Natural killer cell (primary cell): ENCODE data around the gene CPNE8. TPM values are rescaled to one million over a fixed set of nuclear protein-coding genes. Genes with fewer than 3 reads are reported as not detected.
"Not testable (repeated sequence)": the region's sequence is repeated elsewhere in the genome, so short reads cannot be mapped to it uniquely, and the experiment has no call there.

Experiments
- ATAC-seq, 3 donors: fragments of 150-1000 bp in 2 of 3; fragments of 200-7000 bp in 1 of 3; cut with Tn5 transposase; 1 replicate in 1 of 3; 2 replicates in 2 of 3; pipeline ENCODE4 v1.10.0; 2021; ENCODE audit warnings: mild to moderate bottlenecking in 2 of 3, moderate library complexity in 2 of 3
- DNase-seq, 2 donors: peaks; one replicate each; pipeline versions ENCODE4 v3.0.0 to v3.0.0-alpha.2; 2013 to 2021; ENCODE audit warnings: mixed read lengths in 1 of 2
- H3K27ac ChIP-seq: one replicate; pipeline ENCODE4 v1.5.1; 2013; ENCODE audit warnings: mild to moderate bottlenecking, low read length
- H3K27me3 ChIP-seq: one replicate; pipeline ENCODE4 v1.6.1; 2013; ENCODE audit warnings: low read length; ENCODE audit not compliant: control insufficient read depth, insufficient read depth
- H3K36me3 ChIP-seq: one replicate; pipeline ENCODE4 v1.6.1; 2013; ENCODE audit warnings: low read length; ENCODE audit not compliant: control insufficient read depth, insufficient read depth
- H3K4me1 ChIP-seq: one replicate; pipeline ENCODE4 v1.6.1; 2013; ENCODE audit warnings: low read length; ENCODE audit not compliant: control insufficient read depth, insufficient read depth
- H3K4me3 ChIP-seq: one replicate; pipeline ENCODE4 v1.5.1; 2013; ENCODE audit warnings: low read length
- H3K9me3 ChIP-seq: one replicate; pipeline ENCODE4 v1.6.1; 2013; ENCODE audit warnings: low read length; ENCODE audit not compliant: control insufficient read depth, insufficient read depth
- H3K27ac Mint-ChIP-seq, 2 donors: one replicate each; pipeline ENCODE4 v1.8.0; 2022; ENCODE audit warnings: mild to moderate bottlenecking in 2 of 2, mixed read lengths in 2 of 2, moderate library complexity in 1 of 2
- H3K27me3 Mint-ChIP-seq, 2 donors: one replicate each; pipeline ENCODE4 v1.8.0; 2022; ENCODE audit warnings: low read depth in 2 of 2, mixed read lengths in 2 of 2
- H3K36me3 Mint-ChIP-seq: one replicate; pipeline ENCODE4 v1.8.0; 2022; ENCODE audit warnings: mixed read lengths
- H3K4me1 Mint-ChIP-seq, 2 donors: one replicate each; pipeline ENCODE4 v1.8.0; 2022; ENCODE audit warnings: mixed read lengths in 2 of 2
- H3K4me3 Mint-ChIP-seq: one replicate; pipeline ENCODE4 v1.8.0; 2022; ENCODE audit warnings: mild to moderate bottlenecking, moderate library complexity, mixed read lengths
- H3K9me3 Mint-ChIP-seq, 2 donors: one replicate each; pipeline ENCODE4 v1.8.0; 2022; ENCODE audit warnings: mixed read lengths in 2 of 2
- CTCF ChIP-seq: fragments of 200-600 bp; IDR thresholded peaks from one replicate; pipeline ENCODE4 v1.8.0; 2022; ENCODE audit warnings: antibody characterized with exemption
- WGBS: methylation state at CpG from one replicate; pipeline ENCODE4 v1.1.7; 2013; ENCODE audit warnings: missing lambda C conversion rate; ENCODE audit not compliant: insufficient coverage; 5-methylcytosine and 5-hydroxymethylcytosine counted together
- intact Hi-C: fragments of 100-400 bp; cut with micrococcal nuclease; formaldehyde crosslinking; loops from one replicate; pipeline ENCODE4 v1.14.2; 2022
- total RNA-seq, 4 donors: library from RNA; stranded (reverse); fragments of 120-200 nt in 1 of 4; gene quantifications; one replicate each; pipeline versions ENCODE4 v1.2.3 to v1.2.4, GENCODE V29; 2013 to 2022

CPNE8 gene
- total RNA-seq, 3 donors from 2014 or later (not counting 1 experiment from before 2014, with no cell fraction given): 6.1 to 8.1 (median 7.9) TPM

- Histone ChIP-seq H3K9me3 (no peaks in the 10 kb centered on the region), H3K27me3 (no peaks in the 10 kb centered on the region), H3K4me3 (no peak overlapping the region), H3K4me1 (no peaks in the 10 kb centered on the region), H3K36me3 (no peaks in the 10 kb centered on the region), H3K27ac (no peak overlapping the region)
- TF ChIP-seq CTCF: no peak
- intact Hi-C loops: no loop called here
- peaks cover 0 to 3% of the 10 kb centered on the region in 2 donors for H3K9me3 Mint-ChIP-seq
- no peak overlapping the region for H3K27ac Mint-ChIP-seq
- H3K36me3 Mint-ChIP-seq: no peaks in the 10 kb centered on the region
- no peaks in the 10 kb centered on the region for H3K27me3 Mint-ChIP-seq
- no peaks in the 10 kb centered on the region for H3K4me1 Mint-ChIP-seq
- ATAC-seq (no peak), DNase-seq (no peak)
- H3K4me3 Mint-ChIP-seq: no peak overlapping the region
Measured at GRCh38 chr12:38759621-38760020, 145.8 kb downstream of the CPNE8 start.

DNA sequence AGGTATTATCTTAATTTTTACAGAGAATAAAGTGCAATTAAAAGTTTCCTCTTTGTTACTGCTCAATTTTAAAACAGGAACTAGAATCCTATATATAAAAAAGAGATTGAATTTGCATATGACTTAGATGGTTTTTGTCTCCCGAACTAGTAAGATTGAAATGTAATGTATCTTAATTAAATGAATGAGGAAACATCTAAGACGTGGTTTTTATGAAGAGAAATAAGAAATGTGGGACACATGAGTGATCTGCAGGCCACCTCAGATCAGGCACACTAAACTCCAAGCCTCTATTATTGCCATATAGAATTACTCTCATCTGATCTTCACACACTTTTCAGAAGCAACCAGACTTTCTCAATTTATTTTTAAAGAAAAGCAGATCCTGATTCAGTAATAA lies 158.6 kb downstream of the CPNE8 start:
- Histone ChIP-seq H3K9me3 (no peaks in the 10 kb centered on the region), H3K27me3 (no peaks in the 10 kb centered on the region), H3K36me3 (no peaks in the 10 kb centered on the region), H3K27ac (no peak overlapping the region), H3K4me3 (no peak overlapping the region), H3K4me1 (no peaks in the 10 kb centered on the region)
- TF ChIP-seq CTCF: no peak
- Mint-ChIP-seq H3K4me3 (no peak overlapping the region), H3K36me3 (no peaks in the 10 kb centered on the region), H3K9me3 (no peaks in the 10 kb centered on the region), H3K27me3 (no peaks in the 10 kb centered on the region), H3K4me1 (no peaks in the 10 kb centered on the region), H3K27ac (no peak overlapping the region)
- intact Hi-C loops: no loop called here
- DNase-seq (no peak), ATAC-seq (no peak)
- WGBS: 69% methylated on average over 2 of the region's 2 CpGs

DNA sequence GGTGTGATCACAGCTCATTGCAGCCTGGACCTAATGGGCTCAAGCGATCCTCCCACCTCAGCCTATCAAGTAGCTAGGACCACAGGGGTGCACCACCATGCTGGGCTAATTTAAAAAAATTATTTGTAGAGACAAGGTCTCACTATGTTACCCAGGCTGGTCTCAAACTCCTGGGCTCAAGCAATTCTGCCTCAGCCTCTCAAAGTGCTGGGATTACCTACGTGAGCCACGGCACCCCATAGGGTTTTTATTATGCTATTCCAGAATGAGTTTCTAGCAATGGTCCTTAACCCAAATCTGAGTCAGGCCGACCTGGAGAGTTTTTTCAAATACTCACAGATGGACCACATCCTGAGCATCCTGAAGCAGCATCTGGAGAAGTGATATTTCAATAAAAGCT lies 159.8 kb downstream of the CPNE8 start:
- 92% methylated on average over 4 of the region's 4 CpGs for WGBS
- DNase-seq (no peak), ATAC-seq (no peak)
- H3K27ac ChIP-seq: no peak overlapping the region
- H3K4me3 ChIP-seq: no peak overlapping the region
- no peaks in the 10 kb centered on the region for H3K36me3 Mint-ChIP-seq
- H3K4me3 Mint-ChIP-seq: no peak overlapping the region
- no peaks in the 10 kb centered on the region for H3K9me3 Mint-ChIP-seq
- no peak overlapping the region for H3K27ac Mint-ChIP-seq
- H3K4me1 Mint-ChIP-seq: no peaks in the 10 kb centered on the region
- H3K36me3 ChIP-seq: no peaks in the 10 kb centered on the region
- intact Hi-C loops: no loop called here
- TF ChIP-seq CTCF: no peak
- H3K27me3 ChIP-seq: no peaks in the 10 kb centered on the region
- H3K4me1 ChIP-seq: no peaks in the 10 kb centered on the region
- no peaks in the 10 kb centered on the region for H3K27me3 Mint-ChIP-seq
- no peaks in the 10 kb centered on the region for H3K9me3 ChIP-seq

- no peaks in the 10 kb centered on the region for H3K27me3 Mint-ChIP-seq
- H3K4me3 Mint-ChIP-seq: no peak overlapping the region
- H3K9me3 Mint-ChIP-seq: no peaks in the 10 kb centered on the region
- no peaks in the 10 kb centered on the region for H3K4me1 ChIP-seq
- DNase-seq (no peak), ATAC-seq (no peak)
- no peaks in the 10 kb centered on the region for H3K27me3 ChIP-seq
- H3K36me3 ChIP-seq: no peaks in the 10 kb centered on the region
- H3K27ac ChIP-seq: no peak overlapping the region
- WGBS: 73% methylated on average over 2 of the region's 4 CpGs
- H3K9me3 ChIP-seq: no peaks in the 10 kb centered on the region
- H3K4me3 ChIP-seq: no peak overlapping the region
- no peak overlapping the region for H3K27ac Mint-ChIP-seq
- intact Hi-C loops: no loop called here
- H3K4me1 Mint-ChIP-seq: no peaks in the 10 kb centered on the region
- no peak for TF ChIP-seq CTCF
- no peaks in the 10 kb centered on the region for H3K36me3 Mint-ChIP-seq
Measured at GRCh38 chr12:38744041-38744440, 161.3 kb downstream of the CPNE8 start.

GRCh38 chr12:38742496-38742895 lies 162.9 kb downstream of the CPNE8 start:
- H3K4me1 Mint-ChIP-seq, H3K27ac Mint-ChIP-seq, H3K27ac ChIP-seq, H3K9me3 ChIP-seq, H3K36me3 ChIP-seq, H3K4me3 Mint-ChIP-seq, H3K9me3 Mint-ChIP-seq, H3K27me3 ChIP-seq, ATAC-seq, H3K36me3 Mint-ChIP-seq, H3K27me3 Mint-ChIP-seq, intact Hi-C loops, H3K4me3 ChIP-seq, H3K4me1 ChIP-seq, DNase-seq: not testable (repeated sequence)
- WGBS: no CpG with 5 or more reads among the region's 1 CpG
